ENCODE results near the gene RASIP1.

Gene RASIP1

GRCh38 chr19:48755787-48756186 is 15.4 kb upstream of the RASIP1 start:
- no peak for DNase-seq

GRCh38 chr19:48755084-48755641 is 14.8 kb upstream of the RASIP1 start, which contains the start of gene FGF21:
Gene FGF21 (plus strand): TSS chr19:48755524. CDS start chr19:48756237, 713 bp downstream.
- no peak for DNase-seq

GRCh38 chr19:48752496-48753365 is 12.3 kb upstream of the RASIP1 start, which contains the start of gene FUT1:
Gene FUT1 (minus strand): TSS chr19:48752641. CDS start chr19:48751281, 1,360 bp downstream.
- DNase-seq = peak; percentile 24

GRCh38 chr19:48751845-48752495 is 11.6 kb upstream of the RASIP1 start:
- no peak for DNase-seq

- no peak for DNase-seq
Observed at GRCh38 chr19:48750771-48751504, 10.5 kb upstream of the RASIP1 start.

- no peak for DNase-seq
Observed at GRCh38 chr19:48750351-48750750, 9.9 kb upstream of the RASIP1 start.

GRCh38 chr19:48749571-48750198 is 9.3 kb upstream of the RASIP1 start:
- DNase-seq = no peak

- DNase-seq = peak; percentile 82
Observed at GRCh38 chr19:48746738-48747575, 6.5 kb upstream of the RASIP1 start, which contains the start of gene IZUMO1. Gene IZUMO1 (minus strand): TSS chr19:48746909. CDS start chr19:48745859, 1,050 bp downstream.

- no peak for DNase-seq
Observed at GRCh38 chr19:48746110-48746509, 5.7 kb upstream of the RASIP1 start.

GRCh38 chr19:48745208-48745995 is 5.0 kb upstream of the RASIP1 start:
- DNase-seq = peak; percentile 83

- no peak for DNase-seq
Observed at GRCh38 chr19:48742096-48742495, 1.7 kb upstream of the RASIP1 start.

- peak; percentile 58 for DNase-seq
Observed at GRCh38 chr19:48741129-48741999, 954 bp upstream of the RASIP1 start.

GRCh38 chr19:48739404-48740163 is 826 bp downstream of the RASIP1 start:
- no peak for DNase-seq

GRCh38 chr19:48738557-48739403 is 1.6 kb downstream of the RASIP1 start:
- DNase-seq = peak; percentile 97

- no peak for DNase-seq
Observed at GRCh38 chr19:48737360-48737998, 2.9 kb downstream of the RASIP1 start.

GRCh38 chr19:48735031-48735615 is 5.3 kb downstream of the RASIP1 start:
- DNase-seq = no peak

GRCh38 chr19:48734625-48735024 is 5.8 kb downstream of the RASIP1 start:
- no peak for DNase-seq
